GM20000 (cell line): ENCODE data around the gene EWSR1.
A peak's percentile ranks its signal among the peaks of the same experiment; 100 is the strongest.
"Not testable (repeated sequence)": the region's sequence is repeated elsewhere in the genome, so short reads cannot be mapped to it uniquely, and the experiment has no call there.

Experiments
- DNase-seq: peaks from one replicate; pipeline ENCODE4 v3.0.0; 2012; ENCODE audit warnings: low spot score
- CTCF ChIP-seq: IDR thresholded peaks from 2 replicates; pipeline ENCODE4 v1.5.1; 2012; ENCODE audit warnings: mild to moderate bottlenecking, control low read depth; ENCODE audit errors: extremely low read depth, missing control alignments

The EWSR1 gene

GRCh38 chr22:29267858-29268510, at the start of gene EWSR1, which contains the start of gene RHBDD3:
Gene EWSR1 (plus strand): TSS chr22:29268268. CDS start chr22:29268337, 69 bp downstream.
Gene RHBDD3 (minus strand): TSS chr22:29267981. CDS start chr22:29265626, 2,355 bp downstream.
- TF ChIP-seq CTCF: no peak
- DNase-seq: peak; percentile 98

- no peak for DNase-seq
- no peak for TF ChIP-seq CTCF
Observed at GRCh38 chr22:29218758-29219408, 49.2 kb upstream of the EWSR1 start.

GRCh38 chr22:29219409-29219782, 48.7 kb upstream of the EWSR1 start:
- not testable (repeated sequence) for DNase-seq

- DNase-seq: no peak
- no peak for TF ChIP-seq CTCF
Observed at GRCh38 chr22:29219881-29220670, 48.0 kb upstream of the EWSR1 start.

- DNase-seq: no peak
- TF ChIP-seq CTCF: no peak
Observed at GRCh38 chr22:29224121-29224858, 43.8 kb upstream of the EWSR1 start.

- TF ChIP-seq CTCF: no peak
- DNase-seq: no peak
Observed at GRCh38 chr22:29224859-29225410, 43.1 kb upstream of the EWSR1 start.

- no peak for DNase-seq
- TF ChIP-seq CTCF: no peak
Observed at GRCh38 chr22:29225422-29226090, 42.5 kb upstream of the EWSR1 start.
